GM23338 (cell line): ENCODE measurements around the gene MRPL57. TPM values are rescaled to one million over a fixed set of nuclear protein-coding genes. Genes with fewer than 3 reads are reported as not detected.

ENCODE experiments used
- ATAC-seq: fragments of 200-7000 bp; cut with Tn5 transposase; 3 replicates; pipeline ENCODE4 v1.9.1; 2020
- DNase-seq: peaks from one replicate; pipeline ENCODE4 v3.0.0-alpha.2; 2015; ENCODE audit warnings: low spot score
- H2AFZ ChIP-seq: fragments of 200-600 bp; sonication (generic); 2 replicates; pipeline ENCODE4 v1.8.0; 2016; ENCODE audit warnings: antibody characterized with exemption, mild to moderate bottlenecking, moderate library complexity
- H3F3A ChIP-seq: fragments of 200-600 bp; sonication (generic); replicated peaks from 2 replicates; pipeline ENCODE4 v1.8.0; 2017; ENCODE audit warnings: antibody characterized with exemption, mixed run types, low read depth
- H3K27ac ChIP-seq: fragments of 200-600 bp; sonication (generic); 2 replicates; pipeline ENCODE4 v1.6.1; 2016; ENCODE audit warnings: low read depth
- H3K27me3 ChIP-seq: fragments of 200-600 bp; sonication (generic); 2 replicates; pipeline ENCODE4 v1.8.0; 2016; ENCODE audit warnings: mild to moderate bottlenecking, mixed run types, moderate library complexity; ENCODE audit not compliant: insufficient read depth
- H3K36me3 ChIP-seq: fragments of 200-600 bp; sonication (generic); 2 replicates; pipeline ENCODE4 v1.8.0; 2016; ENCODE audit warnings: mild to moderate bottlenecking; ENCODE audit not compliant: insufficient read depth
- H3K4me1 ChIP-seq: fragments of 200-600 bp; sonication (generic); 2 replicates; pipeline ENCODE4 v1.8.0; 2016; ENCODE audit warnings: mild to moderate bottlenecking, moderate library complexity; ENCODE audit not compliant: insufficient read depth
- H3K4me2 ChIP-seq: fragments of 200-600 bp; sonication (generic); 2 replicates; pipeline ENCODE4 v1.7.1; 2017; ENCODE audit warnings: mixed run types
- H3K4me3 ChIP-seq: fragments of 200-600 bp; sonication (generic); 2 replicates; pipeline ENCODE4 v1.6.1; 2016; ENCODE audit warnings: mixed run types
- H3K79me2 ChIP-seq: fragments of 200-600 bp; sonication (generic); replicated peaks from 2 replicates; pipeline ENCODE4 v1.8.0; 2017; ENCODE audit warnings: mild to moderate bottlenecking; ENCODE audit not compliant: insufficient read depth
- H3K9me2 ChIP-seq: fragments of 200-600 bp; sonication (generic); 2 replicates; pipeline ENCODE4 v1.8.0; 2017; ENCODE audit not compliant: insufficient read depth
- H4K20me1 ChIP-seq: fragments of 200-600 bp; sonication (generic); replicated peaks from 2 replicates; pipeline ENCODE4 v1.8.0; 2017; ENCODE audit warnings: mild to moderate bottlenecking; ENCODE audit not compliant: insufficient read depth
- H3K27ac Mint-ChIP-seq: 2 replicates; pipeline ENCODE4 v1.8.0; 2020; ENCODE audit warnings: inconsistent platforms, mild to moderate bottlenecking, moderate library complexity, mixed read lengths
- H3K27me3 Mint-ChIP-seq: 3 replicates; pipeline ENCODE4 v1.8.0; 2022; ENCODE audit warnings: low read depth, mild to moderate bottlenecking, moderate library complexity, mixed read lengths, inconsistent platforms; ENCODE audit not compliant: insufficient read depth, poor library complexity
- H3K36me3 Mint-ChIP-seq: 3 replicates; pipeline ENCODE4 v1.8.0; 2021; ENCODE audit warnings: low read depth, mild to moderate bottlenecking, inconsistent platforms, moderate library complexity, mixed read lengths
- H3K4me1 Mint-ChIP-seq: 3 replicates; pipeline ENCODE4 v1.8.0; 2020; ENCODE audit warnings: mild to moderate bottlenecking, inconsistent platforms, mixed read lengths
- H3K4me3 Mint-ChIP-seq: 3 replicates; pipeline ENCODE4 v1.8.0; 2021; ENCODE audit warnings: moderate library complexity, mild to moderate bottlenecking, inconsistent platforms, mixed read lengths
- H3K9me3 Mint-ChIP-seq: 3 replicates; pipeline ENCODE4 v1.8.0; 2020; ENCODE audit warnings: moderate library complexity, mild to moderate bottlenecking, inconsistent platforms, mixed read lengths
- EZH2 ChIP-seq: fragments of 200-600 bp; sonication (generic); IDR thresholded peaks from one replicate; pipeline ENCODE4 v1.8.0; 2017; ENCODE audit warnings: antibody characterized with exemption, mild to moderate bottlenecking, low read depth; ENCODE audit not compliant: unreplicated experiment
- EZH2phosphoT487 ChIP-seq: fragments of 200-600 bp; sonication (generic); IDR thresholded peaks from one replicate; pipeline ENCODE4 v1.8.1; 2018; ENCODE audit warnings: antibody characterized with exemption; ENCODE audit not compliant: unreplicated experiment
- JUNB ChIP-seq: IDR thresholded peaks from one replicate; pipeline ENCODE4 v1.6.1; 2016; ENCODE audit warnings: antibody characterized with exemption; ENCODE audit not compliant: unreplicated experiment
- STAT1 ChIP-seq: IDR thresholded peaks from one replicate; pipeline ENCODE4 v1.6.1; 2016; ENCODE audit warnings: antibody characterized with exemption; ENCODE audit not compliant: unreplicated experiment
- ZNF114 ChIP-seq: fragments of 250-450 bp; sonication (Bioruptor Pico); IDR thresholded peaks from 2 replicates; pipeline ENCODE4 v1.5.0; 2020; ENCODE audit warnings: mild to moderate bottlenecking, moderate library complexity
- ZNF331 ChIP-seq: fragments of 250-450 bp; sonication (Bioruptor Pico); IDR thresholded peaks from 2 replicates; pipeline ENCODE4 v1.5.0; 2020; ENCODE audit warnings: low read depth, mild to moderate bottlenecking, moderate library complexity
- polyA plus RNA-seq: library from polyadenylated mRNA; unstranded; fragments of >200 nt; fragmentation: Nextera tagmentation; extraction: Ambion mirVana; gene quantifications from 2 replicates; pipeline ENCODE4 v1.2.1, GENCODE V29; 2016
- total RNA-seq: library from RNA; depleted of rRNA; stranded (reverse); fragments of >200 nt; shearing (Covaris generic); gene quantifications from 2 replicates; pipeline ENCODE4 v1.2.3, GENCODE V29; 2014
- TF ChIP-seq, protein P1 (sequence below): IDR thresholded peaks from 2 replicates; pipeline ENCODE4 v1.6.1; 2016; ENCODE audit warnings: antibody characterized with exemption
- TF ChIP-seq, protein P2 (sequence below): IDR thresholded peaks from one replicate; pipeline ENCODE4 v1.6.1; 2018; ENCODE audit warnings: antibody characterized with exemption; ENCODE audit not compliant: unreplicated experiment
- TF ChIP-seq, protein P3 (sequence below), 2 experiments: fragments of 200-600 bp in 1 of 2; sonication (generic) in 1 of 2; conservative IDR thresholded peaks; 2 replicates each; pipeline versions ENCODE4 v1.5.1 to v1.6.1; 2016 to 2017; ENCODE audit warnings: antibody characterized with exemption in 2 of 2, low read depth in 2 of 2, mild to moderate bottlenecking in 2 of 2, moderate library complexity in 1 of 2

The MRPL57 gene
- total and polyA plus RNA-seq, 2 experiments from 2014 or later, result 41.6 to 110 TPM

DNA sequence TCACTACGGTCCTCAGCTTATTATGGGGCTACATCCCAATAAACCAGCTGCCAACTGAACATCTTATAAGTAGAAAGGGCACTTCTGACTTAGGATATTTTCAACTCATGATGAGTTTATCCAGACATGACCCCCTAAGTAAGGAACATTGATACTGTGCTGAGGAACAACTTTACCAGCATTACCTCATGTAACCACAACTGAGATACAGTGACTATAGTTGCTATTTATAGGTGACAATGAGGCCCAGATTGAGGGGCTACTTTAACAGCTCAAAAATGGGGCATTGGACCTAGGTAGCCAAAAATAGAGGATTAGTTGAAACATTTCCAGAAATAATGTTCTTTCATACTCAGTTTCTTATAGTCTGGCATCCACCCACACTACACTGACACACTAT is 26.9 kb upstream of the MRPL57 start:
- no peak overlapping the region for H3K4me2 ChIP-seq
- peaks cover 10% of the 10 kb centered on the region; the same call in 1 of the 2 replicates for H4K20me1 ChIP-seq
- H3K4me3 ChIP-seq, result no peak overlapping the region
- peaks cover 30% of the 10 kb centered on the region for H3K4me1 ChIP-seq
- DNase-seq (no peak), ATAC-seq (peak; percentile 12; the same call in 1 of the 3 replicates)
- H3K79me2 ChIP-seq, result peaks cover 16% of the 10 kb centered on the region
- TF ChIP-seq, protein P1, sequence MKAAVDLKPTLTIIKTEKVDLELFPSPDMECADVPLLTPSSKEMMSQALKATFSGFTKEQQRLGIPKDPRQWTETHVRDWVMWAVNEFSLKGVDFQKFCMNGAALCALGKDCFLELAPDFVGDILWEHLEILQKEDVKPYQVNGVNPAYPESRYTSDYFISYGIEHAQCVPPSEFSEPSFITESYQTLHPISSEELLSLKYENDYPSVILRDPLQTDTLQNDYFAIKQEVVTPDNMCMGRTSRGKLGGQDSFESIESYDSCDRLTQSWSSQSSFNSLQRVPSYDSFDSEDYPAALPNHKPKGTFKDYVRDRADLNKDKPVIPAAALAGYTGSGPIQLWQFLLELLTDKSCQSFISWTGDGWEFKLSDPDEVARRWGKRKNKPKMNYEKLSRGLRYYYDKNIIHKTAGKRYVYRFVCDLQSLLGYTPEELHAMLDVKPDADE, result no peak
- TF ChIP-seq EZH2, result no peak
- no peak for TF ChIP-seq ZNF114 (CRISPR knock-in tag)
- TF ChIP-seq EZH2phosphoT487, result no peak
- no peak for TF ChIP-seq ZNF331
- no peaks in the 10 kb centered on the region for H3K27me3 ChIP-seq
- H3K9me2 ChIP-seq, result no peaks in the 10 kb centered on the region
- peaks cover 7% of the 10 kb centered on the region for H3K36me3 ChIP-seq
- H3K4me3 Mint-ChIP-seq, result no peak overlapping the region
- no peak overlapping the region for H3K27ac Mint-ChIP-seq
- peak overlapping the region; percentile 28; the same call in 1 of the 2 replicates for H3K27ac ChIP-seq
- peaks cover 21% of the 10 kb centered on the region for H3F3A ChIP-seq
- no peaks in the 10 kb centered on the region for H3K9me3 Mint-ChIP-seq
- H3K27me3 Mint-ChIP-seq, result peaks cover 2% of the 10 kb centered on the region
- H2AFZ ChIP-seq, result no peak overlapping the region
- peaks cover 28% of the 10 kb centered on the region for H3K4me1 Mint-ChIP-seq
- peaks cover 40% of the 10 kb centered on the region for H3K36me3 Mint-ChIP-seq

DNA sequence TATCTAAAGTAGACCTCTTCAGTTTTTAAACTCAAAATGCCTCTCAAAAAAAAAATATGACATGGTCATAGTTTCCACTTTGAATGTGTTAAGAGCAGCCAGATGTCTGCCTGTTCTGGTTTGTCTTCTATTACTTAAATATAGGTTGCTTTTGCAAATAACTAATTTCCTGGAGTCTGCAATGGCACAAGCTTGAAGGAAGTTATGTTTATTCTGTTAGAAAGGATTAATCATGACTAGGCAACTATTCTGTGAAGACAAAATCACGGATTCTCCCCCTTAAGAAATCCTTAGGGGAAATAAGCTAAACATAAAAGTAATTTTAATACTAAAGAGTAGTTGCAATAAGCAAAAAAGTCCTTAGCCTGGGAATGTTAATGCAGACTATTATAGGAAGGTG is 26.4 kb upstream of the MRPL57 start:
- H3K9me2 ChIP-seq, result no peaks in the 10 kb centered on the region
- DNase-seq (no peak), ATAC-seq (no peak)
- no peaks in the 10 kb centered on the region for H3K27me3 ChIP-seq
- H3K4me1 Mint-ChIP-seq, result peaks cover 29% of the 10 kb centered on the region
- H3K27me3 Mint-ChIP-seq, result peaks cover 2% of the 10 kb centered on the region
- no peak overlapping the region for H3K4me2 ChIP-seq
- peaks cover 40% of the 10 kb centered on the region for H3K36me3 Mint-ChIP-seq
- 0 out of 2 replicates have a peak overlapping the region, but pooled peaks have one; percentile 33 for H3K27ac Mint-ChIP-seq
- H3K4me3 Mint-ChIP-seq, result no peak overlapping the region
- peaks cover 10% of the 10 kb centered on the region; the same call in 1 of the 2 replicates for H4K20me1 ChIP-seq
- peaks cover 30% of the 10 kb centered on the region for H3K4me1 ChIP-seq
- peaks cover 24% of the 10 kb centered on the region for H3F3A ChIP-seq
- peaks cover 11% of the 10 kb centered on the region for H3K79me2 ChIP-seq
- no peaks in the 10 kb centered on the region for H3K9me3 Mint-ChIP-seq
- no peak overlapping the region for H3K4me3 ChIP-seq
- H3K36me3 ChIP-seq, result peaks cover 12% of the 10 kb centered on the region
- H3K27ac ChIP-seq, result peak overlapping the region; percentile 28
- no peak overlapping the region for H2AFZ ChIP-seq
- TF ChIP-seq, protein P2, sequence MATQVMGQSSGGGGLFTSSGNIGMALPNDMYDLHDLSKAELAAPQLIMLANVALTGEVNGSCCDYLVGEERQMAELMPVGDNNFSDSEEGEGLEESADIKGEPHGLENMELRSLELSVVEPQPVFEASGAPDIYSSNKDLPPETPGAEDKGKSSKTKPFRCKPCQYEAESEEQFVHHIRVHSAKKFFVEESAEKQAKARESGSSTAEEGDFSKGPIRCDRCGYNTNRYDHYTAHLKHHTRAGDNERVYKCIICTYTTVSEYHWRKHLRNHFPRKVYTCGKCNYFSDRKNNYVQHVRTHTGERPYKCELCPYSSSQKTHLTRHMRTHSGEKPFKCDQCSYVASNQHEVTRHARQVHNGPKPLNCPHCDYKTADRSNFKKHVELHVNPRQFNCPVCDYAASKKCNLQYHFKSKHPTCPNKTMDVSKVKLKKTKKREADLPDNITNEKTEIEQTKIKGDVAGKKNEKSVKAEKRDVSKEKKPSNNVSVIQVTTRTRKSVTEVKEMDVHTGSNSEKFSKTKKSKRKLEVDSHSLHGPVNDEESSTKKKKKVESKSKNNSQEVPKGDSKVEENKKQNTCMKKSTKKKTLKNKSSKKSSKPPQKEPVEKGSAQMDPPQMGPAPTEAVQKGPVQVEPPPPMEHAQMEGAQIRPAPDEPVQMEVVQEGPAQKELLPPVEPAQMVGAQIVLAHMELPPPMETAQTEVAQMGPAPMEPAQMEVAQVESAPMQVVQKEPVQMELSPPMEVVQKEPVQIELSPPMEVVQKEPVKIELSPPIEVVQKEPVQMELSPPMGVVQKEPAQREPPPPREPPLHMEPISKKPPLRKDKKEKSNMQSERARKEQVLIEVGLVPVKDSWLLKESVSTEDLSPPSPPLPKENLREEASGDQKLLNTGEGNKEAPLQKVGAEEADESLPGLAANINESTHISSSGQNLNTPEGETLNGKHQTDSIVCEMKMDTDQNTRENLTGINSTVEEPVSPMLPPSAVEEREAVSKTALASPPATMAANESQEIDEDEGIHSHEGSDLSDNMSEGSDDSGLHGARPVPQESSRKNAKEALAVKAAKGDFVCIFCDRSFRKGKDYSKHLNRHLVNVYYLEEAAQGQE, result no peak
- no peak for TF ChIP-seq STAT1
- TF ChIP-seq, protein P3, sequence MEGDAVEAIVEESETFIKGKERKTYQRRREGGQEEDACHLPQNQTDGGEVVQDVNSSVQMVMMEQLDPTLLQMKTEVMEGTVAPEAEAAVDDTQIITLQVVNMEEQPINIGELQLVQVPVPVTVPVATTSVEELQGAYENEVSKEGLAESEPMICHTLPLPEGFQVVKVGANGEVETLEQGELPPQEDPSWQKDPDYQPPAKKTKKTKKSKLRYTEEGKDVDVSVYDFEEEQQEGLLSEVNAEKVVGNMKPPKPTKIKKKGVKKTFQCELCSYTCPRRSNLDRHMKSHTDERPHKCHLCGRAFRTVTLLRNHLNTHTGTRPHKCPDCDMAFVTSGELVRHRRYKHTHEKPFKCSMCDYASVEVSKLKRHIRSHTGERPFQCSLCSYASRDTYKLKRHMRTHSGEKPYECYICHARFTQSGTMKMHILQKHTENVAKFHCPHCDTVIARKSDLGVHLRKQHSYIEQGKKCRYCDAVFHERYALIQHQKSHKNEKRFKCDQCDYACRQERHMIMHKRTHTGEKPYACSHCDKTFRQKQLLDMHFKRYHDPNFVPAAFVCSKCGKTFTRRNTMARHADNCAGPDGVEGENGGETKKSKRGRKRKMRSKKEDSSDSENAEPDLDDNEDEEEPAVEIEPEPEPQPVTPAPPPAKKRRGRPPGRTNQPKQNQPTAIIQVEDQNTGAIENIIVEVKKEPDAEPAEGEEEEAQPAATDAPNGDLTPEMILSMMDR (conservative IDR thresholded peaks at IDR 0.05; ENCODE audit: low read depth in 2 of 2), result no peak
- TF ChIP-seq, protein P1, result no peak
- TF ChIP-seq ZNF114 (CRISPR knock-in tag), result no peak
- TF ChIP-seq JUNB, result no peak
